Loucy (cell line): Measurements from ENCODE around the gene SMG6.
A peak's percentile ranks its signal among the peaks of the same experiment; 100 is the strongest.

Experiments used
- H2AFZ ChIP-seq: fragments of 200-600 bp; sonication (generic); 2 replicates; pipeline ENCODE4 v1.6.0; 2016; ENCODE audit warnings: antibody characterized with exemption, mild to moderate bottlenecking, low read length, moderate library complexity
- H3F3A ChIP-seq: fragments of 200-600 bp; 2 replicates; pipeline ENCODE4 v1.6.0; 2016; ENCODE audit warnings: antibody characterized with exemption, low read depth, mild to moderate bottlenecking
- H3K27me3 ChIP-seq: fragments of 200-600 bp; sonication (generic); 2 replicates; pipeline ENCODE4 v1.6.1; 2014; ENCODE audit warnings: low read length, mild to moderate bottlenecking; ENCODE audit not compliant: insufficient read depth, poor library complexity, severe bottlenecking
- H3K36me3 ChIP-seq: fragments of 200-600 bp; sonication (generic); 2 replicates; pipeline ENCODE4 v1.6.1; 2016; ENCODE audit warnings: low read length; ENCODE audit not compliant: insufficient read depth
- H3K4me1 ChIP-seq: fragments of 200-600 bp; sonication (generic); 2 replicates; pipeline ENCODE4 v1.5.1; 2014; ENCODE audit warnings: low read length, mild to moderate bottlenecking; ENCODE audit not compliant: insufficient read depth, poor library complexity, severe bottlenecking
- H3K4me2 ChIP-seq: fragments of 200-600 bp; sonication (generic); 2 replicates; pipeline ENCODE4 v1.6.0; 2014; ENCODE audit warnings: antibody characterized with exemption, low read length, low read depth, mild to moderate bottlenecking; ENCODE audit not compliant: poor library complexity, severe bottlenecking
- H3K4me3 ChIP-seq: fragments of 200-600 bp; sonication (generic); 2 replicates; pipeline ENCODE4 v1.5.1; 2014; ENCODE audit warnings: low read length, mild to moderate bottlenecking, mixed read lengths; ENCODE audit not compliant: poor library complexity, severe bottlenecking
- H3K79me2 ChIP-seq: fragments of 200-600 bp; sonication (generic); 2 replicates; pipeline ENCODE4 v1.6.1; 2014; ENCODE audit warnings: low read length; ENCODE audit not compliant: insufficient read depth
- H3K9ac ChIP-seq: fragments of 200-600 bp; sonication (generic); 2 replicates; pipeline ENCODE4 v1.6.0; 2014; ENCODE audit warnings: mild to moderate bottlenecking, low read depth, low read length, moderate library complexity; ENCODE audit not compliant: poor library complexity, severe bottlenecking
- H3K9me2 ChIP-seq: fragments of 200-600 bp; sonication (generic); replicated peaks from 2 replicates; pipeline ENCODE4 v1.6.1; 2016; ENCODE audit warnings: low read depth, low read length, mixed read lengths
- H3K9me3 ChIP-seq: fragments of 200-600 bp; sonication (generic); 2 replicates; pipeline ENCODE4 v1.6.1; 2014; ENCODE audit warnings: mild to moderate bottlenecking, antibody characterized with exemption, low read length, low read depth; ENCODE audit not compliant: insufficient read depth
- H4K20me1 ChIP-seq: fragments of 200-600 bp; sonication (generic); 2 replicates; pipeline ENCODE4 v1.6.0; 2014; ENCODE audit warnings: antibody characterized with exemption, low read length, mild to moderate bottlenecking; ENCODE audit not compliant: insufficient read depth, poor library complexity, severe bottlenecking
- CTCF ChIP-seq: fragments of 200-600 bp; sonication (generic); conservative IDR thresholded peaks from 2 replicates; pipeline ENCODE4 v1.5.1; 2014; ENCODE audit warnings: mild to moderate bottlenecking, antibody characterized with exemption, low read length
- EZH2phosphoT487 ChIP-seq: fragments of 200-600 bp; IDR thresholded peaks from 2 replicates; pipeline ENCODE4 v1.6.1; 2018; ENCODE audit warnings: antibody characterized with exemption, mild to moderate bottlenecking, moderate library complexity, borderline replicate concordance

SMG6 gene

DNA sequence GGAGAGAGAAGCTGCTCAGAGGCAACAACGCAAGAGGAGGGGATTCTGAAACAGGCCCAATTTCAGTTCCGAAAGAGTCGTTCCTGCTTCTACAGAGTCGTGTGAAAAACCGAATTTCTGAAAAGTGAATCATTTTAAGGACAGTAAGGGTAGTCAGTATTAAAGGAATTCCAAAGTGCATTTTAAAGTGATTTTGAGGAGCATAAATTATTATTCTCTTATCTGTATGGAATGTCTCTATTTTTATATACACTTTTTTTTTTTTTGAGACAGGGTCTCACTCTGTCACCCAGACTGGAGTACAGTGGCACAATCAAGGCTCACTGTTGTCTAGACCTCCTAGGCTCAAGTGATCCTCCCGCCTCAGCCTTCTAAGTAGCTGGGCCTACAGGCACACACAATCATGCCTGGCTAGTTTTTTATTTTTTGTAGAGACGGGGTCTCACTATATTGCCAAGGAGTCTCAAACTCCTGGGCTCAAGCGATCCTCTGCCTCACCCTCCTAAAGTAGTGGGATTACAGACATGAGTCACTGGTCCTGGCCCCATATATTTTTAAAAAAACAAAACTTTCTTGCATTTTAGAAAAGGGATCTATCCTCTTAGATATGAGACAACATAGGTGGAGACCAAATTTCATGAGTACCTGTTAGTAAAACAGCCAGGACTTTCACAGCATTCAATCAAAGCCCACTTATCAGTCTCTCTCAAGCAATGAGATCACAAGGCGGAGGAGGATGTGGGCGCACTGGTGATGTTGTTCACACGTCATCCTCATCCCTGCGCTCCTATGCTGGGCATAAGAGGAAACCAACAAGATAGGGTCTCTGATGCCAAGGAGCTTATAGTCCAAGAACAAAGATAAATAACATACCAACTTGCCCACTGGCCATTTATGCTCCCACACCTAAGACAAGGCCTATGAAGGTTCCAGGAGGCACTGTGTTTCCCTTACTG, 53.2 kb downstream of the SMG6 start:
- Histone ChIP-seq H3K79me2 (peaks cover 87% of the 10 kb centered on the region; the same call in 1 of the 2 replicates), H2AFZ (no peak overlapping the region), H3K36me3 (peaks cover 45% of the 10 kb centered on the region), H3K4me3 (no peak overlapping the region), H3K27me3 (no peaks in the 10 kb centered on the region), H3K4me1 (peaks cover 23% of the 10 kb centered on the region), H4K20me1 (no peaks in the 10 kb centered on the region), H3K4me2 (no peak overlapping the region), H3K9ac (no peak overlapping the region), H3K9me3 (no peaks in the 10 kb centered on the region), H3F3A (no peaks in the 10 kb centered on the region), H3K9me2 (no peaks in the 10 kb centered on the region)
- TF ChIP-seq CTCF, result no peak
- TF ChIP-seq EZH2phosphoT487, result no peak

GRCh38 chr17:2247005-2247404, 56.6 kb downstream of the SMG6 start:
- H3K9me2 ChIP-seq, result no peaks in the 10 kb centered on the region
- H3K9ac ChIP-seq, result no peak overlapping the region
- TF ChIP-seq CTCF (no peak), EZH2phosphoT487 (no peak)
- H3K79me2 ChIP-seq, result peaks cover 83% of the 10 kb centered on the region; the same call in 1 of the 2 replicates
- no peaks in the 10 kb centered on the region for H3F3A ChIP-seq
- H3K36me3 ChIP-seq, result peaks cover 53% of the 10 kb centered on the region
- H3K9me3 ChIP-seq, result no peaks in the 10 kb centered on the region
- no peak overlapping the region for H3K4me2 ChIP-seq
- no peaks in the 10 kb centered on the region for H4K20me1 ChIP-seq
- no peak overlapping the region for H3K4me3 ChIP-seq
- no peak overlapping the region for H2AFZ ChIP-seq
- no peaks in the 10 kb centered on the region for H3K27me3 ChIP-seq
- H3K4me1 ChIP-seq, result peaks cover 24% of the 10 kb centered on the region

- H3K9ac ChIP-seq, result peak overlapping the region; percentile 44
- no peak overlapping the region for H3K4me3 ChIP-seq
- TF ChIP-seq EZH2phosphoT487 (no peak), CTCF (peak; percentile 98)
- peaks cover 59% of the 10 kb centered on the region; the same call in 1 of the 2 replicates for H3K36me3 ChIP-seq
- H2AFZ ChIP-seq, result no peak overlapping the region
- no peaks in the 10 kb centered on the region for H3F3A ChIP-seq
- H3K9me2 ChIP-seq, result no peaks in the 10 kb centered on the region
- no peaks in the 10 kb centered on the region for H3K9me3 ChIP-seq
- H3K27me3 ChIP-seq, result no peaks in the 10 kb centered on the region
- H4K20me1 ChIP-seq, result peaks cover 1% of the 10 kb centered on the region
- peaks cover 15% of the 10 kb centered on the region for H3K4me1 ChIP-seq
- H3K4me2 ChIP-seq, result no peak overlapping the region
- peaks cover 85% of the 10 kb centered on the region; the same call in 1 of the 2 replicates for H3K79me2 ChIP-seq
Observed at GRCh38 chr17:2244545-2245525, 58.8 kb downstream of the SMG6 start.
